Activated T-cell treated with anti-CD3 and anti-CD28 coated beads, Interleukin-2, amount 50 U/mL, for 4 hours (primary cell): ENCODE data around the gene RAB35. TPM values are rescaled to one million over a fixed set of nuclear protein-coding genes. Genes with fewer than 3 reads are reported as not detected.

Experiments used
- ATAC-seq, 2 donors: fragments of 200-7000 bp; cut with Tn5 transposase; one replicate each; pipeline ENCODE4 v1.10.0; 2021
- DNase-seq: peaks from one replicate; pipeline ENCODE4 v3.0.0-alpha.2; 2020
- H3K27me3 Mint-ChIP-seq: one replicate; pipeline ENCODE4 v1.8.0; 2021; ENCODE audit warnings: low read depth, mixed read lengths
- H3K36me3 Mint-ChIP-seq: one replicate; pipeline ENCODE4 v1.8.0; 2022; ENCODE audit warnings: mixed read lengths; ENCODE audit not compliant: insufficient read depth
- H3K4me1 Mint-ChIP-seq: one replicate; pipeline ENCODE4 v1.8.0; 2021; ENCODE audit warnings: low read depth, mixed read lengths
- H3K4me3 Mint-ChIP-seq: one replicate; pipeline ENCODE4 v1.8.0; 2021; ENCODE audit warnings: mild to moderate bottlenecking, moderate library complexity, mixed read lengths
- H3K9me3 Mint-ChIP-seq: one replicate; pipeline ENCODE4 v1.8.0; 2021; ENCODE audit warnings: mixed read lengths
- total RNA-seq, 3 donors: library from RNA; stranded (reverse); gene quantifications; one replicate each; pipeline ENCODE4 v1.2.1, GENCODE V29; 2021

Gene RAB35
- total RNA-seq, 3 donors from 2014 or later, result 70.4 to 90.8 (median 74.6) TPM

- peaks cover 17% of the 10 kb centered on the region for H3K4me1 Mint-ChIP-seq
- peaks cover 42% of the 10 kb centered on the region for H3K36me3 Mint-ChIP-seq
- no peak for ATAC-seq
- H3K9me3 Mint-ChIP-seq, result no peaks in the 10 kb centered on the region
- H3K4me3 Mint-ChIP-seq, result no peak overlapping the region
- DNase-seq, result no peak
- no peaks in the 10 kb centered on the region for H3K27me3 Mint-ChIP-seq
Observed at GRCh38 chr12:120072472-120073249, 43.9 kb downstream of the RAB35 start.

GRCh38 chr12:120071493-120072020 is 45.0 kb downstream of the RAB35 start:
- DNase-seq (no peak), ATAC-seq (no peak)
- Mint-ChIP-seq H3K4me1 (peaks cover 17% of the 10 kb centered on the region), H3K9me3 (no peaks in the 10 kb centered on the region), H3K4me3 (no peak overlapping the region), H3K36me3 (peaks cover 48% of the 10 kb centered on the region), H3K27me3 (no peaks in the 10 kb centered on the region)

- no peak for DNase-seq
- ATAC-seq, result no peak
- H3K4me1 Mint-ChIP-seq, result peaks cover 7% of the 10 kb centered on the region
- H3K27me3 Mint-ChIP-seq, result no peaks in the 10 kb centered on the region
- no peak overlapping the region for H3K4me3 Mint-ChIP-seq
- H3K36me3 Mint-ChIP-seq, result peaks cover 52% of the 10 kb centered on the region
- no peaks in the 10 kb centered on the region for H3K9me3 Mint-ChIP-seq
Observed at GRCh38 chr12:120069278-120069677, 47.3 kb downstream of the RAB35 start.

- ATAC-seq (no peak), DNase-seq (no peak)
- no peak overlapping the region for H3K4me3 Mint-ChIP-seq
- no peaks in the 10 kb centered on the region for H3K27me3 Mint-ChIP-seq
- H3K4me1 Mint-ChIP-seq, result no peaks in the 10 kb centered on the region
- no peaks in the 10 kb centered on the region for H3K9me3 Mint-ChIP-seq
- H3K36me3 Mint-ChIP-seq, result peaks cover 49% of the 10 kb centered on the region
Observed at GRCh38 chr12:120067901-120068300, 48.7 kb downstream of the RAB35 start.

GRCh38 chr12:120067084-120067869 is 49.3 kb downstream of the RAB35 start:
- no peak for ATAC-seq
- Mint-ChIP-seq H3K36me3 (peaks cover 48% of the 10 kb centered on the region), H3K4me3 (no peak overlapping the region), H3K27me3 (no peaks in the 10 kb centered on the region), H3K4me1 (no peaks in the 10 kb centered on the region), H3K9me3 (no peaks in the 10 kb centered on the region)
- DNase-seq, result no peak

GRCh38 chr12:120066341-120066740 is 50.2 kb downstream of the RAB35 start:
- Mint-ChIP-seq H3K36me3 (peaks cover 47% of the 10 kb centered on the region), H3K27me3 (no peaks in the 10 kb centered on the region), H3K9me3 (no peaks in the 10 kb centered on the region), H3K4me3 (no peak overlapping the region), H3K4me1 (no peaks in the 10 kb centered on the region)
- DNase-seq (no peak), ATAC-seq (no peak)

GRCh38 chr12:120065472-120065871 is 51.1 kb downstream of the RAB35 start:
- no peak for DNase-seq
- peaks cover 3% of the 10 kb centered on the region for H3K4me1 Mint-ChIP-seq

GRCh38 chr12:120064054-120064940 is 52.3 kb downstream of the RAB35 start:
- no peaks in the 10 kb centered on the region for H3K27me3 Mint-ChIP-seq
- ATAC-seq (no peak), DNase-seq (no peak)
- no peaks in the 10 kb centered on the region for H3K9me3 Mint-ChIP-seq
- H3K4me1 Mint-ChIP-seq, result peaks cover 8% of the 10 kb centered on the region
- no peak overlapping the region for H3K4me3 Mint-ChIP-seq
- H3K36me3 Mint-ChIP-seq, result peaks cover 53% of the 10 kb centered on the region

More at GRCh38 chr12:120065472-120065871, 51.1 kb downstream of the RAB35 start:
- H3K36me3 Mint-ChIP-seq, result peaks cover 53% of the 10 kb centered on the region
- no peak overlapping the region for H3K4me3 Mint-ChIP-seq
- no peaks in the 10 kb centered on the region for H3K9me3 Mint-ChIP-seq
- ATAC-seq, result no peak
- no peaks in the 10 kb centered on the region for H3K27me3 Mint-ChIP-seq

GRCh38 chr12:120062976-120063579 is 53.5 kb downstream of the RAB35 start:
- DNase-seq (no peak), ATAC-seq (no peak)
- Mint-ChIP-seq H3K4me1 (peaks cover 8% of the 10 kb centered on the region), H3K27me3 (no peaks in the 10 kb centered on the region), H3K36me3 (peaks cover 49% of the 10 kb centered on the region), H3K9me3 (no peaks in the 10 kb centered on the region), H3K4me3 (no peak overlapping the region)

GRCh38 chr12:120061575-120062214 is 54.9 kb downstream of the RAB35 start:
- H3K9me3 Mint-ChIP-seq, result no peaks in the 10 kb centered on the region
- no peak overlapping the region for H3K4me3 Mint-ChIP-seq
- ATAC-seq, result no peak
- DNase-seq, result no peak
- H3K27me3 Mint-ChIP-seq, result no peaks in the 10 kb centered on the region
- peaks cover 8% of the 10 kb centered on the region for H3K4me1 Mint-ChIP-seq
- peaks cover 43% of the 10 kb centered on the region for H3K36me3 Mint-ChIP-seq

- H3K9me3 Mint-ChIP-seq, result no peaks in the 10 kb centered on the region
- H3K36me3 Mint-ChIP-seq, result peaks cover 36% of the 10 kb centered on the region
- H3K27me3 Mint-ChIP-seq, result no peaks in the 10 kb centered on the region
- DNase-seq (no peak), ATAC-seq (no peak)
- peaks cover 8% of the 10 kb centered on the region for H3K4me1 Mint-ChIP-seq
- H3K4me3 Mint-ChIP-seq, result no peak overlapping the region
Observed at GRCh38 chr12:120060717-120061116, 55.8 kb downstream of the RAB35 start.

- DNase-seq (no peak), ATAC-seq (no peak)
- peaks cover 8% of the 10 kb centered on the region for H3K4me1 Mint-ChIP-seq
- no peaks in the 10 kb centered on the region for H3K27me3 Mint-ChIP-seq
- no peaks in the 10 kb centered on the region for H3K9me3 Mint-ChIP-seq
- no peak overlapping the region for H3K4me3 Mint-ChIP-seq
- H3K36me3 Mint-ChIP-seq, result peaks cover 35% of the 10 kb centered on the region
Observed at GRCh38 chr12:120060196-120060595, 56.4 kb downstream of the RAB35 start.

- H3K9me3 Mint-ChIP-seq, result no peaks in the 10 kb centered on the region
- no peak for DNase-seq
- no peak overlapping the region for H3K4me3 Mint-ChIP-seq
- no peak for ATAC-seq
- H3K27me3 Mint-ChIP-seq, result no peaks in the 10 kb centered on the region
- H3K4me1 Mint-ChIP-seq, result peaks cover 13% of the 10 kb centered on the region
- peaks cover 26% of the 10 kb centered on the region for H3K36me3 Mint-ChIP-seq
Observed at GRCh38 chr12:120056739-120057138, 59.8 kb downstream of the RAB35 start.
